Left lung (tissue), 10 donors: Measurements from ENCODE around the gene CGN. TPM values are rescaled to one million over a fixed set of nuclear protein-coding genes. Genes with fewer than 3 reads are reported as not detected.

Experiments used
- ATAC-seq: fragments of 200-7000 bp; cut with Tn5 transposase; one replicate; pipeline ENCODE4 v1.9.1; 2020; ENCODE audit warnings: moderate library complexity
- DNase-seq, 4 donors: peaks; one replicate each; pipeline ENCODE4 v3.0.0-alpha.2; 2013 to 2020
- H3K27ac ChIP-seq, 2 donors: fragments of 200-600 bp; sonication (generic) in 1 of 2; one replicate each; pipeline versions ENCODE4 v1.5.0 to v1.8.0; 2020 to 2021
- H3K27me3 ChIP-seq, 2 donors: fragments of 200-600 bp; sonication (generic) in 1 of 2; one replicate each; pipeline versions ENCODE4 v1.5.0 to v1.8.0; 2020 to 2021
- H3K36me3 ChIP-seq, 2 donors: fragments of 200-600 bp; sonication (generic) in 1 of 2; one replicate each; pipeline versions ENCODE4 v1.5.0 to v1.8.0; 2020 to 2021
- H3K4me1 ChIP-seq, 2 donors: fragments of 200-600 bp; one replicate each; pipeline ENCODE4 v1.8.0; 2021
- H3K4me3 ChIP-seq, 2 donors: fragments of 200-600 bp; sonication (generic) in 1 of 2; one replicate each; pipeline versions ENCODE4 v1.5.0 to v1.8.0; 2020 to 2021; ENCODE audit warnings: mild to moderate bottlenecking in 1 of 2
- H3K9me3 ChIP-seq, 2 donors: fragments of 200-600 bp; sonication (generic) in 1 of 2; one replicate each; pipeline versions ENCODE4 v1.5.0 to v1.8.0; 2020 to 2021
- intact Hi-C, 2 donors: fragments of 100-400 bp; cut with DNase I; formaldehyde crosslinking; loops; one replicate each; pipeline versions ENCODE4 v1.11.2 to v1.14.2; 2022
- polyA plus RNA-seq, 6 donors: library from polyadenylated mRNA; unstranded; fragments of 120-200 nt; gene quantifications; one replicate each; pipeline ENCODE4 v1.2.1, GENCODE V29; 2013; ENCODE audit not compliant: insufficient read length in 6 of 6
- total RNA-seq, 2 donors: library from RNA; stranded (reverse); fragmentation: NEBNext Ultra II Directional; extraction: Animal tissue kit (Norgen Biotek cat#: 25700); gene quantifications; one replicate each; pipeline ENCODE4 v1.2.1, GENCODE V29; 2021
- TF ChIP-seq, protein P1 (sequence below), 2 donors: fragments of 200-600 bp; sonication (generic) in 1 of 2; IDR thresholded peaks; one replicate each; pipeline versions ENCODE4 v1.5.0 to v1.8.0; 2021; ENCODE audit warnings: antibody characterized with exemption in 2 of 2
- donor health status: DM: no; HTN: yes; CAD: no.
- donor health status: DM: no; HTN: no; CAD: no.

CGN gene
- total and polyA plus RNA-seq, 8 donors, result 32.8 to 83.0 (median 47.9) TPM

DNA sequence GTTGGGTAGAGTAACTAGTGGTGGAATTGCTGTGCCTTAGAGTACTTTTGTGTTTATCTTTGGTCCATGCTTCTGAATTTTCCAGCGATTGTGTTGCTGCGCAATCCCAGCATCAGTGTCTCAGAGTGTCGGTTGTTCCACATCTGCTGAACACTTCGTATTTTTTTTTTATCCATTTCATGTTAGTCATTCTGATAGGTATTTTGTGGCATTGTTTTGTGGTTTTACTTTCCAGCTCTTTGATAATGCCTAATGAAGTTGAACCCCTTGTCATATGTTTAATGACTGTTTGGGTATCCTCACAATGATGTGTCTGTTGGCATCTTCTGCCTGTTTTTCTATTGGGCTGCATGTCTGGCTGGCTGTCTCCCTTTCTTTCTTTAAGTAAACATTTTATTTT is 42.5 kb downstream of the CGN start:
- Histone ChIP-seq H3K9me3 (no peaks in the 10 kb centered on the region), H3K27ac (no peak overlapping the region), H3K27me3 (no peaks in the 10 kb centered on the region), H3K4me1 (no peaks in the 10 kb centered on the region), H3K4me3 (no peak overlapping the region), H3K36me3 (no peaks in the 10 kb centered on the region)
- intact Hi-C loops, result no loop called here
- no peak for DNase-seq
- ATAC-seq, result no peak
- TF ChIP-seq, protein P1, sequence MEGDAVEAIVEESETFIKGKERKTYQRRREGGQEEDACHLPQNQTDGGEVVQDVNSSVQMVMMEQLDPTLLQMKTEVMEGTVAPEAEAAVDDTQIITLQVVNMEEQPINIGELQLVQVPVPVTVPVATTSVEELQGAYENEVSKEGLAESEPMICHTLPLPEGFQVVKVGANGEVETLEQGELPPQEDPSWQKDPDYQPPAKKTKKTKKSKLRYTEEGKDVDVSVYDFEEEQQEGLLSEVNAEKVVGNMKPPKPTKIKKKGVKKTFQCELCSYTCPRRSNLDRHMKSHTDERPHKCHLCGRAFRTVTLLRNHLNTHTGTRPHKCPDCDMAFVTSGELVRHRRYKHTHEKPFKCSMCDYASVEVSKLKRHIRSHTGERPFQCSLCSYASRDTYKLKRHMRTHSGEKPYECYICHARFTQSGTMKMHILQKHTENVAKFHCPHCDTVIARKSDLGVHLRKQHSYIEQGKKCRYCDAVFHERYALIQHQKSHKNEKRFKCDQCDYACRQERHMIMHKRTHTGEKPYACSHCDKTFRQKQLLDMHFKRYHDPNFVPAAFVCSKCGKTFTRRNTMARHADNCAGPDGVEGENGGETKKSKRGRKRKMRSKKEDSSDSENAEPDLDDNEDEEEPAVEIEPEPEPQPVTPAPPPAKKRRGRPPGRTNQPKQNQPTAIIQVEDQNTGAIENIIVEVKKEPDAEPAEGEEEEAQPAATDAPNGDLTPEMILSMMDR (IDR thresholded peaks at IDR 0.05), result no peak

DNA sequence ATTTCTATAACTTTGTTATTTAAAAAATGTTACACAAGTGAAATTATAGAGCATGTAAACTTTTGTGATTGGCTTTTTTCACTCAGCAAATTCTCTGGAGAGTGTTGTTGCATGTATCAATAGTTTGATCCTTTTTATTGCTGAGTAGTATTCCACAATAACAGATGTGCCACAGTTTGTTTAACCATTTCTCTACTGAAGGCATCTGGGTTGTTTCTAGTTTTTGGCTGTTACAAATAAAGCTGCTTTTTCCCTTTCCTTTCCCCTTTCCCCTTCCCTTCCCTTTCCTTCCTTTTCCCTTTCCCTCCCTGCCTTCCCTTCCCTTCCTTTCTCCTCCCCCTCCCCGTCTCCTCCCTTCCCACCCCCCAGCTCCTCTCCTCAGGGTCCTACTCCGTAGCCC is 44.9 kb downstream of the CGN start:
- Histone ChIP-seq H3K36me3 (no peaks in the 10 kb centered on the region), H3K9me3 (no peaks in the 10 kb centered on the region), H3K27ac (no peak overlapping the region), H3K27me3 (no peaks in the 10 kb centered on the region), H3K4me1 (no peaks in the 10 kb centered on the region), H3K4me3 (no peak overlapping the region)
- DNase-seq (no peak), ATAC-seq (no peak)
- intact Hi-C loops, result no loop called here
- TF ChIP-seq, protein P1 (IDR thresholded peaks at IDR 0.05), result no peak

DNA sequence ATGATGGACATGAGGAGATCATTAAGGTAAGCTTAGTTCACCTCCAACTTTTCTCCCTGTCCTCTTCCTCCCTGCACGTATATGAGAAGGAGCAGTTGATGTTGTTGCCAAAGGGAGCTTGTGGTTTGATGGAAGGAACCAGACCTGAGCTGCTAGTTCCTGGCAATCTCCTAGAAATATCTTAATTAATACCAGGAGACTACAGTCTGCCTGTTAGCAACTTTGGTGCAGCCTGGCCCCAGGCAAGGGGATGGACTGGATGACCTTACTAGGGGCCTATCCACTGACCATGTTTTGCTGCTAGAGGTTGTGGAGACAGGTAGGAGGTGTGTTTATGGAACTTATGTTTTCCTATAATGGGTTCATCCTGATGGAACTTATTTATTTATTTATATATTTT is 51.5 kb downstream of the CGN start:
- H3K36me3 ChIP-seq, result peaks cover 0 to 11% of the 10 kb centered on the region in 2 donors
- TF ChIP-seq, protein P1 (IDR thresholded peaks at IDR 0.05), result no peak
- no peaks in the 10 kb centered on the region for H3K27me3 ChIP-seq
- DNase-seq (no peak), ATAC-seq (no peak)
- H3K4me3 ChIP-seq, result no peak overlapping the region
- no peak overlapping the region for H3K27ac ChIP-seq
- no peaks in the 10 kb centered on the region for H3K9me3 ChIP-seq
- intact Hi-C loops, result no loop called here
- H3K4me1 ChIP-seq, result no peaks in the 10 kb centered on the region

DNA sequence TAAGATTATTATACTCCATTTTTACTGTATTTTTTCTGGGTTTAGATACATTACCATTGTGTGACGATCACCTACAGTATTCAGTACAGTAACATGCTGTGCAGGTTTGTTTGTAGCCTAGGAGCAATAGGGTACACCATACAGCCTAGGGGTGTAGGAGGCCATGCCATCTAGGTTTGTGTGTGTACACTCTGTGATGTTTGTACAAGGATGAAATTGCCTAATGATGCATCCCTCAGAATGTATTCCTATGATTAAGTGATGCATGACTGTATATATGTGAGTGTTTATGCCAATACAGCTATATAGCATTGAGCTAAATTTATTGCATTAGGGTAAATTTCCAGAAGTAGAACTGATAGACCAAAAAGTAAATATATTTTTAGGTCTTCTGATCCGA is 52.2 kb downstream of the CGN start:
- TF ChIP-seq, protein P1 (IDR thresholded peaks at IDR 0.05), result no peak
- no peaks in the 10 kb centered on the region for H3K27me3 ChIP-seq
- ATAC-seq, result no peak

DNA sequence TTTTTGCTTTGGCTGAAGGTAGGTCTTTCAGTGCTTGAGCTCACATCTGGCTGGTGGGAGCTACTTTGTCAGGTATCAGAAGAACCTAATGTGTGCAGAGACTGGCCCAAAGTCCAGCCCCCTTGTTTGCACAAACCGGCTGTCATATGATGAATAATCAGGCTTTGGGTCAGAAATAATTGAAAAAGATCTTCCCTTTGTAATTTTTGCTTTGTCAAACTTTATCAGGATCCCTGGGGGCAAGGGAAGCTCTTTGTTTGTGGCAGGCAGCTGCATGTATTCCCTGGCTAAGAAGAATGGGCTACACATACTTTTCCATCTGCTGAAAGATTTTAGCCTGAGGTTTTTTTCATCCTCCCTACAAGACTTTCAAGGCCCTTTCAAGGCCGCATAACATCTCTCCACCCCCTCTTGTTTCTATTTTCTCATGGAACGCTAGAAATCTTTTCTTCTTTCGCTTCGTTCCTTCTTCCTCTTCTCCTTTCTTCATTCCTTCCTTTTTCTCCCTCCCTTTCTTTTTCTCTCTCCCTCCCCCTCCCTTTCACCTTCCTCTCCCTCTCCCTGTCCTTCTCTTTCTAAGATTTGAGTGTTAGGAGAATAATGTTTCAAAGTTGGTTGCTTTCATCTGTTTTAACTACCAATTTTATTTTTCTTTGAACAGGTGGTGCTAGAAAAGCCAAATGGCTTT is 54.5 kb downstream of the CGN start:
- TF ChIP-seq, protein P1 (IDR thresholded peaks at IDR 0.05), result no peak
- intact Hi-C loops, result no loop called here

More for the DNA sequence above, 52.2 kb downstream of the CGN start:
- Histone ChIP-seq H3K36me3 (peaks cover 0 to 11% of the 10 kb centered on the region in 2 donors), H3K27ac (no peak overlapping the region), H3K9me3 (no peaks in the 10 kb centered on the region), H3K4me1 (no peaks in the 10 kb centered on the region), H3K4me3 (no peak overlapping the region)
- intact Hi-C loops, result no loop called here
- DNase-seq, result no peak

More for the DNA sequence above, 54.5 kb downstream of the CGN start:
- Histone ChIP-seq H3K27ac (no peak overlapping the region), H3K27me3 (no peaks in the 10 kb centered on the region), H3K4me1 (no peaks in the 10 kb centered on the region), H3K4me3 (no peak overlapping the region), H3K9me3 (no peaks in the 10 kb centered on the region), H3K36me3 (peaks cover 0 to 23% of the 10 kb centered on the region in 2 donors)
- ATAC-seq, result no peak
- DNase-seq, result no peak
